Colonic mucosa (tissue), 4 donors: ENCODE data around the gene FBXW8. TPM values are rescaled to one million over a fixed set of nuclear protein-coding genes. Genes with fewer than 3 reads are reported as not detected.
A peak's percentile ranks its signal among the peaks of the same experiment; 100 is the strongest.

Experiments
- DNase-seq: peaks from one replicate; pipeline ENCODE4 v3.0.0-alpha.2; 2020
- H3K27ac ChIP-seq: fragments of 200-600 bp; one replicate; pipeline ENCODE4 v1.8.0; 2021
- H3K27me3 ChIP-seq: fragments of 200-600 bp; one replicate; pipeline ENCODE4 v1.8.0; 2021
- H3K36me3 ChIP-seq: fragments of 200-600 bp; one replicate; pipeline ENCODE4 v1.8.0; 2021
- H3K4me1 ChIP-seq: fragments of 200-600 bp; one replicate; pipeline ENCODE4 v1.8.0; 2021; ENCODE audit warnings: mild to moderate bottlenecking
- H3K4me3 ChIP-seq: fragments of 200-600 bp; one replicate; pipeline ENCODE4 v1.8.0; 2021
- H3K9ac ChIP-seq, 2 donors: one replicate each; pipeline ENCODE4 v1.7.0; 2013; ENCODE audit warnings: control low read depth in 2 of 2, low read depth in 2 of 2, low read length in 2 of 2
- H3K9me3 ChIP-seq: fragments of 200-600 bp; one replicate; pipeline ENCODE4 v1.8.0; 2021
- intact Hi-C: fragments of 100-400 bp; cut with DNase I; formaldehyde crosslinking; loops from one replicate; pipeline ENCODE4 v1.14.1; 2022
- total RNA-seq, 2 donors: library from RNA; stranded (reverse); fragmentation: NEBNext Ultra II Directional in 1 of 2; extraction: Animal tissue kit (Norgen Biotek cat#: 25700) in 1 of 2; gene quantifications; one replicate each; pipeline ENCODE4 v1.2.1, GENCODE V29; 2021
- TF ChIP-seq, protein P1 (sequence below): fragments of 200-600 bp; IDR thresholded peaks from one replicate; pipeline ENCODE4 v1.8.0; 2022; ENCODE audit warnings: antibody characterized with exemption, mild to moderate bottlenecking
- donor health status: healthy.
- donor health status: DM: no; HTN: no; CAD: no.
- donor health status: DM: no; HTN: no; CAD: no.

Gene FBXW8
- total RNA-seq, 2 donors from 2014 or later = 11.1 to 13.7 TPM

GRCh38 chr12:116962783-116963356 is 52.1 kb downstream of the FBXW8 start:
- Histone ChIP-seq H3K9ac (no peak overlapping the region), H3K9me3 (no peaks in the 10 kb centered on the region), H3K4me1 (no peaks in the 10 kb centered on the region), H3K4me3 (no peak overlapping the region), H3K36me3 (peaks cover 4% of the 10 kb centered on the region), H3K27ac (no peak overlapping the region), H3K27me3 (no peaks in the 10 kb centered on the region)
- DNase-seq = no peak
- TF ChIP-seq, protein P1, sequence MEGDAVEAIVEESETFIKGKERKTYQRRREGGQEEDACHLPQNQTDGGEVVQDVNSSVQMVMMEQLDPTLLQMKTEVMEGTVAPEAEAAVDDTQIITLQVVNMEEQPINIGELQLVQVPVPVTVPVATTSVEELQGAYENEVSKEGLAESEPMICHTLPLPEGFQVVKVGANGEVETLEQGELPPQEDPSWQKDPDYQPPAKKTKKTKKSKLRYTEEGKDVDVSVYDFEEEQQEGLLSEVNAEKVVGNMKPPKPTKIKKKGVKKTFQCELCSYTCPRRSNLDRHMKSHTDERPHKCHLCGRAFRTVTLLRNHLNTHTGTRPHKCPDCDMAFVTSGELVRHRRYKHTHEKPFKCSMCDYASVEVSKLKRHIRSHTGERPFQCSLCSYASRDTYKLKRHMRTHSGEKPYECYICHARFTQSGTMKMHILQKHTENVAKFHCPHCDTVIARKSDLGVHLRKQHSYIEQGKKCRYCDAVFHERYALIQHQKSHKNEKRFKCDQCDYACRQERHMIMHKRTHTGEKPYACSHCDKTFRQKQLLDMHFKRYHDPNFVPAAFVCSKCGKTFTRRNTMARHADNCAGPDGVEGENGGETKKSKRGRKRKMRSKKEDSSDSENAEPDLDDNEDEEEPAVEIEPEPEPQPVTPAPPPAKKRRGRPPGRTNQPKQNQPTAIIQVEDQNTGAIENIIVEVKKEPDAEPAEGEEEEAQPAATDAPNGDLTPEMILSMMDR = no peak
- intact Hi-C loops = no loop called here

DNA sequence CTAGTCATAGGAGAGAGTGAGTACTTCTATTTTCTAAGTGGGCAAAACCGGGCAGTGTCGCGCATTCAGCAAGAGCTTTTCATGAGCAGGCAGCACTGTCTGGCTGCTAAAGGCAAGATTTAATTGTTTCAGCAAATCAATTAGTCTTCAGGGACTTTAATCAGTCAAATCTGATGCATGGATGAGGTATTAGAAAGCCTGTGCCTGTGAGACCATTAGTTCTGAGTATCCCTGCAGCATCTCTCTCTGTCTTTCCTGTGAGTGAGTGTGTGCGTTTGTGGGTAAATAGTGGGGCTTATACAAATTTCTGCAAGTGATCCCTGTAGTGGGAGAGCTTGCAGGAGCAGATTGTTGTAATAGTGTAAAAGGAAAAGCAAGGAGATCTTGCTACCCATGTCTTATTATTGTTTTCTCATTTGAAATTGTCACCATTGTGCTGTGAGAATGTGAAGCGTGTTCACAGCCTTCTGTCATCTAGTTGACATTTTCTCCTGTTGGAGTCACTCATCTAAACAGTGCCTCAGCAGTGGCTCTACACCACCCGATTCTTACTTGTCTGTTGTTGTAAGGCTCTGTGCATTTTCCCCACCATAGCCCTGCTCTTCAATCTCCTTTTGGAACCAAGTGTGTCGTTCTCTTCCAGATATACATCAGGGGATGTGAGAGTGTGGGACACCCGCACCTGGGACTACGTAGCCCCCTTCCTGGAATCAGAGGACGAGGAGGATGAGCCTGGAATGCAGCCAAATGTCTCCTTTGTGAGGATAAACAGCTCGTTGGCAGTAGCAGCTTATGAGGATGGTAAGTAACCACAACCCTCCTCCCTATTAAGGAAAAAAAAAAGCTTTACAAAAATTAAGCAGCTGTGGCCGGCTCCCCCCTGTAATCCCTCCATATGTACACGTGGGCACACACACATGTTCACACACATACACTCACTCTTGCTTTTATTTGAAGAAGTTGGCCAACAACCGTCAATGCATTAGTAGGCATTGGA is 53.6 kb downstream of the FBXW8 start:
- no peak overlapping the region for H3K27ac ChIP-seq
- intact Hi-C loops = no loop called here
- H3K27me3 ChIP-seq = no peaks in the 10 kb centered on the region
- peaks cover 4% of the 10 kb centered on the region for H3K36me3 ChIP-seq
- H3K9me3 ChIP-seq = no peaks in the 10 kb centered on the region
- H3K4me3 ChIP-seq = no peak overlapping the region
- TF ChIP-seq, protein P1 = no peak
- no peak overlapping the region for H3K9ac ChIP-seq
- DNase-seq = no peak
- H3K4me1 ChIP-seq = no peaks in the 10 kb centered on the region

DNA sequence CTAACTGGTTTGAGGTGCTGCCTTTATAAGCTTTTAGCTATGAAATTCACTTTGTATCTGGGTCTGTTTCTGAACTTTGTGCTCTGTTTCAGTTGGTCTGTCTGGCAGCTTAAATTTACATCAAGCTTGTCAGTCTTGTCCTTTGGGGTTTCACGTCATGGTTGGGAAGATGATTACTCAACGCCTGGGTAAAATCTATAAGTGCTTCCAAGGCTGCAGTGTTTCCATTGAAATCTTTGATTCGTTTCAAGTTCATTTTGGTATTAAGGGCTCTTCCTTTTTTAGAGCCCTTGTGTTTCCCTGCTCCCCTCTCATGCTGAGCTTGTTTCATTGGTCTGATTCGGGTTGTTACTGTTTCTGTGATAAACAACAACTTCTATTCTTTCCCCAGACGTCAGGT is 58.2 kb downstream of the FBXW8 start:
- Histone ChIP-seq H3K27me3 (no peaks in the 10 kb centered on the region), H3K36me3 (peaks cover 4% of the 10 kb centered on the region), H3K9ac (no peak overlapping the region), H3K27ac (no peak overlapping the region), H3K9me3 (no peaks in the 10 kb centered on the region), H3K4me3 (no peak overlapping the region), H3K4me1 (no peaks in the 10 kb centered on the region)
- no peak for DNase-seq
- TF ChIP-seq, protein P1 = no peak
- intact Hi-C loops = no loop called here

GRCh38 chr12:116969615-116970585 is 59.1 kb downstream of the FBXW8 start:
- TF ChIP-seq, protein P1 = no peak
- H3K27ac ChIP-seq = no peak overlapping the region
- H3K27me3 ChIP-seq = no peaks in the 10 kb centered on the region
- peak; percentile 23 for DNase-seq
- H3K36me3 ChIP-seq = peaks cover 4% of the 10 kb centered on the region
- intact Hi-C loops = no loop called here
- no peak overlapping the region for H3K4me3 ChIP-seq
- no peak overlapping the region for H3K9ac ChIP-seq
- no peaks in the 10 kb centered on the region for H3K9me3 ChIP-seq
- no peaks in the 10 kb centered on the region for H3K4me1 ChIP-seq

DNA sequence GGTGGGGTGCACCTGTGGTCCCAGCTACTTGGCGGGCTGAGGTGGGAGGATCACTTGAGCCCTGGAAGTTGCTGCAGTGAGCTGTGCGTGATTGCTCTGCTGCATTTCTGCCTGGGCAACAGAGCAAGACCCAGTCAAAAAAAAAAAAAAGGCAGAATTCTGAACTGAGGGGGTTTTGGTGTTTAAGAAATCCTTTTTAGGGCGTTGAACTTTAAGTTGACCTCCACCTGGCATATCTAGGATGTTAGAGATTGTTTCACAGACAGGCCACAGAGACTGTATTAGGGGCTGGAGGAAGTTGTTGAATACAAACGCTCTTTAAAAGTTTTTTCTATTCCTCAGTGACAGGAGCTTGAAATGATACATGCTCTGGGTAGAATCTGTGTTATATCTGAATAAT is 60.5 kb downstream of the FBXW8 start:
- H3K36me3 ChIP-seq = no peaks in the 10 kb centered on the region
- H3K27me3 ChIP-seq = no peaks in the 10 kb centered on the region
- no peak overlapping the region for H3K4me3 ChIP-seq
- H3K9me3 ChIP-seq = no peaks in the 10 kb centered on the region
- H3K4me1 ChIP-seq = no peaks in the 10 kb centered on the region
- no peak overlapping the region for H3K9ac ChIP-seq
- H3K27ac ChIP-seq = no peak overlapping the region
- DNase-seq = no peak
- intact Hi-C loops = no loop called here
- TF ChIP-seq, protein P1 = no peak
